NCI-H345 treated with DMSO at 0.1 percent for 48 hours (cell line): Measurements from ENCODE around the gene ARFIP1.

Source experiments
- DNase-seq: peaks from one replicate; lab custom pipeline; 2025; ENCODE audit not compliant: unreplicated experiment; lab: John Stamatoyannopoulos, UW

Gene ARFIP1

GRCh38 chr4:152936446-152937335, 156.9 kb downstream of the ARFIP1 start:
- DNase-seq = no peak

- no peak for DNase-seq
Observed at GRCh38 chr4:152937336-152938236, 157.8 kb downstream of the ARFIP1 start.

- no peak for DNase-seq
Observed at GRCh38 chr4:152938237-152938947, 158.6 kb downstream of the ARFIP1 start.

- no peak for DNase-seq
Observed at GRCh38 chr4:152939621-152940020, 159.9 kb downstream of the ARFIP1 start.

- DNase-seq = no peak
Observed at GRCh38 chr4:152940461-152940860, 160.7 kb downstream of the ARFIP1 start.

GRCh38 chr4:152941411-152941810, 161.7 kb downstream of the ARFIP1 start:
- DNase-seq = no peak

- DNase-seq = no peak
Observed at GRCh38 chr4:152942346-152942745, 162.6 kb downstream of the ARFIP1 start.

GRCh38 chr4:152943672-152944071, 163.9 kb downstream of the ARFIP1 start:
- DNase-seq = no peak

GRCh38 chr4:152944666-152945320, 165.0 kb downstream of the ARFIP1 start:
- no peak for DNase-seq

- no peak for DNase-seq
Observed at GRCh38 chr4:152945639-152946038, 165.9 kb downstream of the ARFIP1 start.

GRCh38 chr4:152946446-152946845, 166.7 kb downstream of the ARFIP1 start:
- no peak for DNase-seq

- no peak for DNase-seq
Observed at GRCh38 chr4:152947311-152947710, 167.6 kb downstream of the ARFIP1 start.

GRCh38 chr4:152949930-152950329, 170.2 kb downstream of the ARFIP1 start:
- DNase-seq = no peak

- DNase-seq = no peak
Observed at GRCh38 chr4:152950402-152951274, 170.9 kb downstream of the ARFIP1 start.

- no peak for DNase-seq
Observed at GRCh38 chr4:152951348-152951747, 171.6 kb downstream of the ARFIP1 start.

GRCh38 chr4:152953514-152953913, 173.8 kb downstream of the ARFIP1 start:
- DNase-seq = no peak

GRCh38 chr4:152954741-152955140, 175.0 kb downstream of the ARFIP1 start:
- DNase-seq = no peak

- DNase-seq = no peak
Observed at GRCh38 chr4:152956147-152956546, 176.4 kb downstream of the ARFIP1 start.

- DNase-seq = no peak
Observed at GRCh38 chr4:152956650-152957436, 177.1 kb downstream of the ARFIP1 start.
